Measurements from ENCODE around the gene OSTF1. TPM values are rescaled to one million over a fixed set of nuclear protein-coding genes. Genes with fewer than 3 reads are reported as not detected.

OSTF1 gene
- total RNA-seq, 2 donors from 2014 or later, result 24.5 to 35.8 TPM

GRCh38 chr9:75146229-75146628 lies 57.9 kb downstream of the OSTF1 start:
- no peaks in the 10 kb centered on the region for H3K4me1 ChIP-seq (replicated peaks)
- H3K27ac ChIP-seq, result no peak overlapping the region
- H3K4me3 ChIP-seq, result no peak overlapping the region
- peaks cover 0 to 3% of the 10 kb centered on the region in 2 donors for H3K36me3 ChIP-seq
- TF ChIP-seq POLR2AphosphoS5 (IDR thresholded peaks at IDR 0.05) (no peak), CTCF (IDR thresholded peaks at IDR 0.05) (no peak), POLR2A (IDR thresholded peaks at IDR 0.05) (no peak)
- intact Hi-C loops (cut with DNase I), result no loop called here
- H3K27me3 ChIP-seq (replicated peaks; ENCODE audit: insufficient read depth), result no peaks in the 10 kb centered on the region
- H3K9me3 ChIP-seq, result no peaks in the 10 kb centered on the region
- DNase-seq (ENCODE audit: low spot score), result no peak
- 89% methylated on average over 3 of the region's 3 CpGs for WGBS

- no peak overlapping the region for H3K4me3 ChIP-seq
- peaks cover 0 to 3% of the 10 kb centered on the region in 2 donors for H3K36me3 ChIP-seq
- 73% methylated on average over 4 of the region's 4 CpGs for WGBS
- intact Hi-C loops (cut with DNase I), result no loop called here
- no peak for TF ChIP-seq CTCF (IDR thresholded peaks at IDR 0.05)
- no peak for TF ChIP-seq POLR2A (IDR thresholded peaks at IDR 0.05)
- H3K27ac ChIP-seq, result no peak overlapping the region
- H3K27me3 ChIP-seq (replicated peaks; ENCODE audit: insufficient read depth), result no peaks in the 10 kb centered on the region
- H3K4me1 ChIP-seq (replicated peaks), result no peaks in the 10 kb centered on the region
- DNase-seq (ENCODE audit: low spot score), result no peak
- H3K9me3 ChIP-seq, result no peaks in the 10 kb centered on the region
Observed at GRCh38 chr9:75147638-75148037, 59.3 kb downstream of the OSTF1 start.

DNA sequence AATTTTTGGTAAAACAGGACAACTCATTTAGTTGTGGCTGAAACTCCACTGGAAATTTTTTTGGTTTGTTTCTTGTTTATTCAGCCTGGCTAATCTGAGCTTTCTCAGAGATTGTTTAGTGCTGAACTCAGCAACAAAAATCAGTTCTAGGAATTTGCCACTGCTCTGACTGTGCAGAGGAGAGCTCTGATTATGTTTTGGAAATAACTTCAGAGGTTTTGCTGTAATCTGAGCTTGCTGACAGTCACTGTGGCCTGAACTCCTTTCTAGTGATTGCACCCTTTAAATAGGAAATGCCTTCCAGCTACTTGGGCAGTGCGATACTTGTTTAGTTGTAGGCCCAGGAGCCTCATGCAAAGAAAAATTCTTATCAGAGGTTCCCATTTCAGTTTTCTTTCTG lies 60.2 kb downstream of the OSTF1 start:
- intact Hi-C loops (cut with DNase I), result no loop called here
- no peak for TF ChIP-seq POLR2A (IDR thresholded peaks at IDR 0.05)
- TF ChIP-seq CTCF (IDR thresholded peaks at IDR 0.05), result no peak
- no peak for TF ChIP-seq POLR2AphosphoS5 (IDR thresholded peaks at IDR 0.05)
- Histone ChIP-seq H3K27ac (no peak overlapping the region), H3K36me3 (peaks cover 0 to 3% of the 10 kb centered on the region in 2 donors), H3K9me3 (no peaks in the 10 kb centered on the region), H3K27me3 (replicated peaks; ENCODE audit: insufficient read depth) (no peaks in the 10 kb centered on the region), H3K4me3 (no peak overlapping the region), H3K4me1 (replicated peaks) (no peaks in the 10 kb centered on the region)
- 50% methylated on average over 1 of the region's 1 CpG for WGBS
- DNase-seq (ENCODE audit: low spot score), result no peak

DNA sequence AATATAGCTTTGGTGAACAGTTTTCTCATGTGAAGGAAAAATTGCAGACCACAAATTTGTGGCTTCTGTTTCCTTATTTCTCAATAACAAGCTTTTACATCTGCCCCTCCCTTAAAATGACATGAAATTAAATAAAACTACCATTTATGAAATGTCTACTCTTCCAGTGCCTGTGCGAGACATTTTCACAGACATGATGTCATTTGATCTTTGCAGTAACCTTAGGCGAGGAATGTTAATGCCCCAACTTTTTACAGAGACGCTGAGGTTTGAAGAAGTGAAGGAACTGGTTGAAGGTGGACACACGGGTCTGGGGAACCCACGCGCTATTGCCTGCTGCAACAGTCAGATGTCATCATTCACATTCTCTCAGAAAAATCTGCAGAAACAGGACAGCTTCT lies 61.5 kb downstream of the OSTF1 start:
- 73% methylated on average over 6 of the region's 6 CpGs for WGBS
- Histone ChIP-seq H3K36me3 (no peaks in the 10 kb centered on the region), H3K27me3 (replicated peaks; ENCODE audit: insufficient read depth) (no peaks in the 10 kb centered on the region), H3K4me3 (no peak overlapping the region), H3K4me1 (replicated peaks) (no peaks in the 10 kb centered on the region), H3K9me3 (no peaks in the 10 kb centered on the region), H3K27ac (no peak overlapping the region)
- TF ChIP-seq CTCF (IDR thresholded peaks at IDR 0.05), result no peak
- no peak for TF ChIP-seq POLR2AphosphoS5 (IDR thresholded peaks at IDR 0.05)
- no peak for TF ChIP-seq POLR2A (IDR thresholded peaks at IDR 0.05)
- intact Hi-C loops (cut with DNase I), result no loop called here
- DNase-seq (ENCODE audit: low spot score), result no peak

DNA sequence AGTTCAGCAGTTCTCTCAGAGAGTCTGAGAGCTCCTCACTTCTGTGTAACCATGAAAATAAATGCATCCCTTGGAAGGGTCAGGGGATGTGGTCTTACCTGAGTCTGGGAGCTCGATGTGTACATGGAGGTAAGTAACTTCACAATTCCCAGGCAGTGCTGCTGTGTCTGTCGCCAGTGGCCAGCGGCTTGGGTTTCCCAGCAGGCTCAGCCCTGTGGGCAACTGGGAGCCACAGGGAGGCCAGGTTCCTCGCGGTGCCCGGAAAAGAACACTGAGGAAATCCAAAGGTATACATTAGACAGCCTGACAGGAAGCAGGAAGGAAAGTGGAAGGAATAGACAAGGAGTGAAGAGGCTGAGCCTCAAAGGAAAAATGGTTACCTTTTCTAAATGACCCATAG lies 62.2 kb downstream of the OSTF1 start:
- WGBS, result 93% methylated on average over 6 of the region's 6 CpGs
- intact Hi-C loops (cut with DNase I), result no loop called here
- no peak for TF ChIP-seq CTCF (IDR thresholded peaks at IDR 0.05)
- no peak for TF ChIP-seq POLR2A (IDR thresholded peaks at IDR 0.05)
- no peak for TF ChIP-seq POLR2AphosphoS5 (IDR thresholded peaks at IDR 0.05)

More for the DNA sequence above, 62.2 kb downstream of the OSTF1 start:
- no peak overlapping the region for H3K4me3 ChIP-seq
- no peak for DNase-seq (ENCODE audit: low spot score)
- H3K36me3 ChIP-seq, result no peaks in the 10 kb centered on the region
- H3K27me3 ChIP-seq (replicated peaks; ENCODE audit: insufficient read depth), result no peaks in the 10 kb centered on the region
- H3K4me1 ChIP-seq (replicated peaks), result no peaks in the 10 kb centered on the region
- no peak overlapping the region for H3K27ac ChIP-seq
- H3K9me3 ChIP-seq, result no peaks in the 10 kb centered on the region

Measured in prostate gland (tissue), 2 donors.